Endothelial cell (in vitro differentiated cells): ENCODE data around the gene GRWD1. TPM values are rescaled to one million over a fixed set of nuclear protein-coding genes. Genes with fewer than 3 reads are reported as not detected.
A peak's percentile ranks its signal among the peaks of the same experiment; 100 is the strongest.

Experiments
- DNase-seq: peaks from one replicate; pipeline ENCODE4 v3.0.0; 2021; ENCODE audit warnings: low spot score
- H3K27ac Mint-ChIP-seq: one replicate; pipeline ENCODE4 v1.8.0; 2021; ENCODE audit warnings: mixed read lengths, inconsistent platforms; ENCODE audit not compliant: unreplicated experiment
- H3K27me3 Mint-ChIP-seq: one replicate; pipeline ENCODE4 v1.8.0; 2021; ENCODE audit warnings: mild to moderate bottlenecking, moderate library complexity, mixed read lengths, inconsistent platforms; ENCODE audit not compliant: unreplicated experiment
- H3K36me3 Mint-ChIP-seq: one replicate; pipeline ENCODE4 v1.8.0; 2021; ENCODE audit warnings: mild to moderate bottlenecking, low read depth, mixed read lengths, inconsistent platforms; ENCODE audit not compliant: unreplicated experiment
- H3K4me1 Mint-ChIP-seq: one replicate; pipeline ENCODE4 v1.8.0; 2021; ENCODE audit warnings: mild to moderate bottlenecking, mixed read lengths, inconsistent platforms; ENCODE audit not compliant: unreplicated experiment
- H3K4me3 Mint-ChIP-seq: one replicate; pipeline ENCODE4 v1.8.0; 2021; ENCODE audit warnings: mild to moderate bottlenecking, mixed read lengths, inconsistent platforms; ENCODE audit not compliant: unreplicated experiment
- H3K9me3 Mint-ChIP-seq: one replicate; pipeline ENCODE4 v1.8.0; 2021; ENCODE audit warnings: mixed read lengths, inconsistent platforms; ENCODE audit not compliant: unreplicated experiment
- CTCF ChIP-seq: fragments of 200-600 bp; sonication (generic); IDR thresholded peaks from one replicate; pipeline ENCODE4 v1.5.0; 2021; ENCODE audit warnings: antibody characterized with exemption; ENCODE audit not compliant: unreplicated experiment
- total RNA-seq: library from RNA; stranded (reverse); fragmentation: NEBNext Ultra II Directional; extraction: Animal tissue kit (Norgen Biotek cat#: 25700); gene quantifications from one replicate; pipeline ENCODE4 v1.2.1, GENCODE V29; 2021; ENCODE audit not compliant: unreplicated experiment

Gene GRWD1
- total RNA-seq, 1 donor from 2014 or later: 38.4 TPM

- Mint-ChIP-seq H3K36me3 (peaks cover 36% of the 10 kb centered on the region), H3K27me3 (peaks cover 39% of the 10 kb centered on the region), H3K9me3 (no peaks in the 10 kb centered on the region), H3K27ac (peak overlapping the region; percentile 88), H3K4me3 (peak overlapping the region; percentile 94), H3K4me1 (peaks cover 18% of the 10 kb centered on the region)
- no peak for TF ChIP-seq CTCF
- no peak for DNase-seq
These were observed 24.3 kb downstream of the GRWD1 start for GRCh38 chr19:48469934-48470680.

GRCh38 chr19:48470856-48471255 is 25.1 kb downstream of the GRWD1 start:
- no peak for DNase-seq
- Mint-ChIP-seq H3K27me3 (peaks cover 46% of the 10 kb centered on the region), H3K4me3 (peak overlapping the region; percentile 94), H3K36me3 (peaks cover 44% of the 10 kb centered on the region), H3K9me3 (no peaks in the 10 kb centered on the region), H3K27ac (peak overlapping the region; percentile 86), H3K4me1 (peaks cover 20% of the 10 kb centered on the region)
- no peak for TF ChIP-seq CTCF

GRCh38 chr19:48471836-48472235 is 26.1 kb downstream of the GRWD1 start:
- H3K9me3 Mint-ChIP-seq: no peaks in the 10 kb centered on the region
- peaks cover 20% of the 10 kb centered on the region for H3K4me1 Mint-ChIP-seq
- DNase-seq: no peak
- TF ChIP-seq CTCF: no peak
- peaks cover 51% of the 10 kb centered on the region for H3K27me3 Mint-ChIP-seq
- no peak overlapping the region for H3K4me3 Mint-ChIP-seq
- peaks cover 50% of the 10 kb centered on the region for H3K36me3 Mint-ChIP-seq
- no peak overlapping the region for H3K27ac Mint-ChIP-seq

- no peak for DNase-seq
- Mint-ChIP-seq H3K27me3 (peaks cover 50% of the 10 kb centered on the region), H3K4me3 (peak overlapping the region; percentile 56), H3K4me1 (peaks cover 20% of the 10 kb centered on the region), H3K36me3 (peaks cover 52% of the 10 kb centered on the region), H3K27ac (peak overlapping the region; percentile 57), H3K9me3 (no peaks in the 10 kb centered on the region)
- TF ChIP-seq CTCF: no peak
These were observed 27.6 kb downstream of the GRWD1 start for GRCh38 chr19:48473161-48473966.
